HepG2 (cell line): ENCODE results near the gene IQCN. TPM values are rescaled to one million over a fixed set of nuclear protein-coding genes. Genes with fewer than 3 reads are reported as not detected.

ENCODE experiments used
- BHLHE40 ChIP-seq: IDR thresholded peaks from 2 replicates; pipeline ENCODE4 v1.6.1; 2011; ENCODE audit warnings: low read length, improper control_type of control experiment
- EED ChIP-seq: sonication (generic); formaldehyde crosslinking; IDR thresholded peaks from 2 replicates; pipeline ENCODE4 v1.5.0; 2020; ENCODE audit warnings: mild to moderate bottlenecking, missing genetic modification reagents
- HDAC1 ChIP-seq: sonication (generic); formaldehyde crosslinking; IDR thresholded peaks from 2 replicates; pipeline ENCODE4 v1.5.1; 2020; ENCODE audit warnings: mild to moderate bottlenecking, missing genetic modification reagents
- HMG20A ChIP-seq: IDR thresholded peaks from 2 replicates; pipeline ENCODE4 v1.6.1; 2016; ENCODE audit warnings: borderline replicate concordance
- NFE2L1 ChIP-seq: sonication (generic); formaldehyde crosslinking; IDR thresholded peaks from 2 replicates; pipeline ENCODE4 v1.4.0; 2020; ENCODE audit warnings: missing genetic modification reagents, mild to moderate bottlenecking, borderline replicate concordance
- SMARCE1 ChIP-seq: fragments of 450-650 bp; IDR thresholded peaks from 2 replicates; pipeline ENCODE4 v1.6.1; 2017; ENCODE audit warnings: borderline replicate concordance
- SNRNP70 ChIP-seq: fragments of 200-400 bp; formaldehyde crosslinking; IDR thresholded peaks from 2 replicates; pipeline ENCODE4 v1.6.1; 2017; ENCODE audit warnings: mild to moderate bottlenecking, low read depth, low read length, moderate library complexity
- ZBTB43 ChIP-seq: sonication (generic); formaldehyde crosslinking; conservative IDR thresholded peaks from 2 replicates; pipeline ENCODE4 v1.4.0; 2020; ENCODE audit warnings: missing genetic modification reagents
- ZBTB44 ChIP-seq: sonication (generic); formaldehyde crosslinking; IDR thresholded peaks from 2 replicates; pipeline ENCODE4 v1.4.0; 2020; ENCODE audit warnings: missing genetic modification reagents
- ZC3H4 ChIP-seq: sonication (generic); formaldehyde crosslinking; IDR thresholded peaks from 2 replicates; pipeline ENCODE4 v1.4.0; 2020; ENCODE audit warnings: missing genetic modification reagents, borderline replicate concordance
- ZNF232 ChIP-seq: sonication (generic); formaldehyde crosslinking; IDR thresholded peaks from 2 replicates; pipeline ENCODE4 v1.4.0; 2020; ENCODE audit warnings: missing genetic modification reagents, borderline replicate concordance
- ZNF260 ChIP-seq: sonication (generic); formaldehyde crosslinking; IDR thresholded peaks from 2 replicates; pipeline ENCODE4 v1.4.0; 2020; ENCODE audit warnings: missing genetic modification reagents, low read depth, mild to moderate bottlenecking, borderline replicate concordance
- ZNF354B ChIP-seq: sonication (generic); formaldehyde crosslinking; IDR thresholded peaks from 2 replicates; pipeline ENCODE4 v1.8.0; 2022; ENCODE audit warnings: mild to moderate bottlenecking, missing genetic modification reagents
- ZNF605 ChIP-seq: sonication (generic); formaldehyde crosslinking; IDR thresholded peaks from 2 replicates; pipeline ENCODE4 v1.8.0; 2022; ENCODE audit warnings: mild to moderate bottlenecking, missing genetic modification reagents
- ZNF646 ChIP-seq: sonication (generic); formaldehyde crosslinking; IDR thresholded peaks from 2 replicates; pipeline ENCODE4 v1.9.0; 2021; ENCODE audit warnings: mild to moderate bottlenecking, missing genetic modification reagents
- ZNF670 ChIP-seq: sonication (generic); formaldehyde crosslinking; IDR thresholded peaks from 2 replicates; pipeline ENCODE4 v1.8.0; 2022; ENCODE audit warnings: mild to moderate bottlenecking, missing genetic modification reagents, borderline replicate concordance
- ZNF704 ChIP-seq: sonication (generic); formaldehyde crosslinking; IDR thresholded peaks from 2 replicates; pipeline ENCODE4 v1.8.1; 2023; ENCODE audit warnings: mild to moderate bottlenecking, inconsistent platforms, moderate library complexity, missing genetic modification reagents, borderline replicate concordance
- ZNF747 ChIP-seq: sonication (generic); formaldehyde crosslinking; IDR thresholded peaks from 2 replicates; pipeline ENCODE4 v1.8.1; 2023; ENCODE audit warnings: missing genetic modification reagents, mild to moderate bottlenecking, borderline replicate concordance
- ZNF766 ChIP-seq: sonication (generic); formaldehyde crosslinking; IDR thresholded peaks from 2 replicates; pipeline ENCODE4 v1.5.0; 2020; ENCODE audit warnings: missing genetic modification reagents, borderline replicate concordance
- polyA plus RNA-seq, 8 experiments: library from polyadenylated mRNA; depleted of rRNA in 3 of 8; stranded (reverse) in 7 of 8; unstranded in 1 of 8; fragments of >200 nt; fragmentation: Illumina TruSeq in 4 of 8; extraction: Trizol in 4 of 8; gene quantifications; 2 replicates each; pipeline versions ENCODE4 v1.2.1 to v1.2.3, GENCODE V29; 2011 to 2016; ENCODE audit warnings: low read depth in 4 of 8, missing spikeins in 1 of 8, mixed read lengths in 1 of 8; ENCODE audit not compliant: insufficient read depth in 1 of 8
- total RNA-seq, 5 experiments: library from RNA; depleted of rRNA; stranded (reverse); fragments of >200 nt; fragmentation: Illumina TruSeq; extraction: Trizol; gene quantifications; 2 replicates each; pipeline ENCODE4 v1.2.3, GENCODE V29; 2016; ENCODE audit warnings: low read depth in 1 of 5

IQCN gene
- total and polyA plus RNA-seq, 2 of the 13 experiments (the other 11 are each of a cell fraction or from before 2014, with no cell fraction given) = 0.04 to 0.18 TPM

GRCh38 chr19:18279516-18280246 lies 5.4 kb upstream of the IQCN start (continued):
- TF ChIP-seq ZNF670 (CRISPR knock-in tag) = peak; percentile 79; the same call in 1 of the 2 replicates
- TF ChIP-seq SNRNP70 = no peak
- TF ChIP-seq SMARCE1 = no peak
- TF ChIP-seq HDAC1 = peak; percentile 24; the same call in 1 of the 2 replicates
- no peak for TF ChIP-seq ZBTB44 (CRISPR knock-in tag)
- TF ChIP-seq HMG20A (CRISPR knock-in tag) = no peak
- no peak for TF ChIP-seq ZNF747
- TF ChIP-seq BHLHE40 = peak; percentile 19; the same call in 1 of the 2 replicates
- no peak for TF ChIP-seq ZC3H4 (CRISPR knock-in tag)
- no peak for TF ChIP-seq ZNF260
- 0 out of 2 replicates have a peak, but pooled peaks have one; percentile 60 for TF ChIP-seq ZNF605 (CRISPR knock-in tag)
- TF ChIP-seq ZNF704 = no peak
- TF ChIP-seq NFE2L1 = no peak
- TF ChIP-seq ZNF354B (CRISPR knock-in tag) = no peak
- no peak for TF ChIP-seq ZNF646 (CRISPR knock-in tag)
- TF ChIP-seq EED (CRISPR knock-in tag) = no peak
- TF ChIP-seq ZNF232 (CRISPR knock-in tag) = no peak
- TF ChIP-seq ZNF766 (CRISPR knock-in tag) = no peak
- TF ChIP-seq ZBTB43 = no peak
